ENCODE results near the gene MYO18A.

The MYO18A gene

GRCh38 chr17:29050176-29050575, 130.0 kb downstream of the MYO18A start:
- DNase-seq (ENCODE audit: low read depth in 2 of 2): no peak

- no peak for DNase-seq (ENCODE audit: low read depth in 2 of 2)
Observed at GRCh38 chr17:29049541-29050145, 130.6 kb downstream of the MYO18A start.

GRCh38 chr17:29048440-29049368, 131.5 kb downstream of the MYO18A start:
- DNase-seq (ENCODE audit: low read depth in 2 of 2): no peak

- DNase-seq (ENCODE audit: low read depth in 2 of 2): no peak
Observed at GRCh38 chr17:29046473-29046839, 133.7 kb downstream of the MYO18A start.

GRCh38 chr17:29045734-29046472, 134.3 kb downstream of the MYO18A start:
- no peak for DNase-seq (ENCODE audit: low read depth in 2 of 2)

- DNase-seq (ENCODE audit: low read depth in 2 of 2): no peak
Observed at GRCh38 chr17:29045026-29045425, 135.2 kb downstream of the MYO18A start.

GRCh38 chr17:29043539-29044145, 136.6 kb downstream of the MYO18A start:
- DNase-seq (ENCODE audit: low read depth in 2 of 2): no peak

- no peak for DNase-seq (ENCODE audit: low read depth in 2 of 2)
Observed at GRCh38 chr17:29042679-29043538, 137.3 kb downstream of the MYO18A start, which contains the start of gene PIPOX. PIPOX (plus strand) TSS chr17:29043141; CDS start chr17:29043226, 85 bp downstream.

GRCh38 chr17:29042026-29042678, 138.0 kb downstream of the MYO18A start:
- no peak for DNase-seq (ENCODE audit: low read depth in 2 of 2)

GRCh38 chr17:29041571-29041970, 138.6 kb downstream of the MYO18A start:
- no peak for DNase-seq (ENCODE audit: low read depth in 2 of 2)

GRCh38 chr17:29041091-29041490, 139.1 kb downstream of the MYO18A start:
- no peak for DNase-seq (ENCODE audit: low read depth in 2 of 2)

GRCh38 chr17:29039764-29040598, 140.2 kb downstream of the MYO18A start:
- no peak for DNase-seq (ENCODE audit: low read depth in 2 of 2)

- no peak for DNase-seq (ENCODE audit: low read depth in 2 of 2)
Observed at GRCh38 chr17:29038085-29038795, 142.0 kb downstream of the MYO18A start.

- no peak for DNase-seq (ENCODE audit: low read depth in 2 of 2)
Observed at GRCh38 chr17:29037739-29038084, 142.5 kb downstream of the MYO18A start.

GRCh38 chr17:29036584-29036983, 143.6 kb downstream of the MYO18A start:
- DNase-seq (ENCODE audit: low read depth in 2 of 2): no peak

GRCh38 chr17:29034510-29034909, 145.7 kb downstream of the MYO18A start:
- DNase-seq (ENCODE audit: low read depth in 2 of 2): no peak

GRCh38 chr17:29032857-29033197, 147.4 kb downstream of the MYO18A start:
- no peak for DNase-seq (ENCODE audit: low read depth in 2 of 2)

- no peak for DNase-seq (ENCODE audit: low read depth in 2 of 2)
Observed at GRCh38 chr17:29032013-29032856, 148.0 kb downstream of the MYO18A start.
